Panc1 (cell line): ENCODE data around the gene HS6ST3.

Experiments
- CTCF ChIP-seq: fragments of 450-650 bp; IDR thresholded peaks from 2 replicates; pipeline ENCODE4 v1.5.1; 2017; ENCODE audit warnings: mild to moderate bottlenecking
- TCF7L2 ChIP-seq: IDR thresholded peaks from 2 replicates; pipeline ENCODE4 v1.6.1; 2011; ENCODE audit warnings: mild to moderate bottlenecking, low read depth, low read length, inconsistent platforms

GRCh38 chr13:96248996-96249395 lies 159.1 kb downstream of the HS6ST3 start:
- TF ChIP-seq CTCF (no peak), TCF7L2 (no peak)
